CD4-positive, alpha-beta T cell treated with Interferon gamma for 1 hour (primary cell): Measurements from ENCODE around the gene PEAR1.
A peak's percentile ranks its signal among the peaks of the same experiment; 100 is the strongest.

Experiments
- DNase-seq: peaks from one replicate; pipeline ENCODE4 v3.0.0-alpha.2; 2020

The PEAR1 gene

GRCh38 chr1:156884560-156885184 lies 8.8 kb upstream of the PEAR1 start:
- no peak for DNase-seq

- DNase-seq, result no peak
These were observed 8.2 kb upstream of the PEAR1 start for GRCh38 chr1:156885314-156885713.

GRCh38 chr1:156885880-156886355 lies 7.6 kb upstream of the PEAR1 start:
- DNase-seq, result no peak

- no peak for DNase-seq
These were observed 6.8 kb upstream of the PEAR1 start for GRCh38 chr1:156886583-156887281.

- no peak for DNase-seq
These were observed 6.2 kb upstream of the PEAR1 start for GRCh38 chr1:156887317-156887716.

- no peak for DNase-seq
These were observed 5.8 kb upstream of the PEAR1 start for GRCh38 chr1:156887734-156888133.

- DNase-seq, result peak; percentile 40
These were observed 3.5 kb upstream of the PEAR1 start for GRCh38 chr1:156889802-156890580.

GRCh38 chr1:156892190-156893047 lies 1.1 kb upstream of the PEAR1 start:
- peak; percentile 82 for DNase-seq

GRCh38 chr1:156894001-156894400 lies 483 bp downstream of the PEAR1 start:
- no peak for DNase-seq

- DNase-seq, result no peak
These were observed 1.4 kb downstream of the PEAR1 start for GRCh38 chr1:156894711-156895454.

GRCh38 chr1:156895455-156895812 lies 1.9 kb downstream of the PEAR1 start:
- no peak for DNase-seq

GRCh38 chr1:156895927-156896326 lies 2.4 kb downstream of the PEAR1 start:
- DNase-seq, result no peak

GRCh38 chr1:156896490-156897033 lies 3.0 kb downstream of the PEAR1 start:
- DNase-seq, result no peak

- DNase-seq, result no peak
These were observed 3.7 kb downstream of the PEAR1 start for GRCh38 chr1:156897078-156897825.

- no peak for DNase-seq
These were observed 4.6 kb downstream of the PEAR1 start for GRCh38 chr1:156898161-156898566.

GRCh38 chr1:156898971-156899664 lies 5.6 kb downstream of the PEAR1 start:
- no peak for DNase-seq

GRCh38 chr1:156899956-156900718 lies 6.6 kb downstream of the PEAR1 start:
- DNase-seq, result no peak

GRCh38 chr1:156900896-156901589 lies 7.5 kb downstream of the PEAR1 start:
- no peak for DNase-seq

- DNase-seq, result no peak
These were observed 8.0 kb downstream of the PEAR1 start for GRCh38 chr1:156901590-156901900.
